Gastroesophageal sphincter (tissue), 4 donors: ENCODE results near the gene MRPL50. TPM values are rescaled to one million over a fixed set of nuclear protein-coding genes. Genes with fewer than 3 reads are reported as not detected.

Experiments used
- ATAC-seq: fragments of 150-250 bp; one replicate; pipeline ENCODE4 v1.9.1; 2016; ENCODE audit warnings: mild to moderate bottlenecking, moderate library complexity
- H3K27ac ChIP-seq, 4 donors: fragments of 200-600 bp; sonication (generic) in 3 of 4; 1 replicate in 3 of 4; 2 replicates in 1 of 4; pipeline ENCODE4 v1.5.1; 2016 to 2019
- H3K27me3 ChIP-seq: fragments of 200-600 bp; sonication (generic); one replicate; pipeline ENCODE4 v1.5.1; 2019
- H3K36me3 ChIP-seq, 2 donors: fragments of 200-600 bp; sonication (generic); one replicate each; pipeline ENCODE4 v1.5.1; 2019; ENCODE audit warnings: control low read depth in 1 of 2
- H3K4me1 ChIP-seq, 3 donors: fragments of 200-600 bp; sonication (generic); 1 replicate in 2 of 3; 2 replicates in 1 of 3; pipeline ENCODE4 v1.5.1; 2016 to 2019; ENCODE audit warnings: control low read depth in 2 of 3
- H3K4me3 ChIP-seq, 2 donors: fragments of 200-600 bp; sonication (generic); one replicate each; pipeline ENCODE4 v1.5.1; 2019; ENCODE audit warnings: mild to moderate bottlenecking in 1 of 2, moderate library complexity in 1 of 2
- H3K9me3 ChIP-seq, 3 donors: fragments of 200-600 bp; sonication (generic); one replicate each; pipeline ENCODE4 v1.5.1; 2017 to 2019; ENCODE audit warnings: control low read depth in 2 of 3
- EP300 ChIP-seq: sonication (generic); formaldehyde crosslinking; IDR thresholded peaks from one replicate; pipeline ENCODE4 v1.6.1; 2017; ENCODE audit warnings: antibody characterized with exemption, mild to moderate bottlenecking
- POLR2A ChIP-seq, 2 donors: fragments of 450-650 bp; IDR thresholded peaks; one replicate each; pipeline ENCODE4 v1.6.1; 2017; ENCODE audit warnings: antibody characterized with exemption in 2 of 2, mild to moderate bottlenecking in 2 of 2, moderate library complexity in 1 of 2
- POLR2AphosphoS5 ChIP-seq: sonication (generic); formaldehyde crosslinking; IDR thresholded peaks from one replicate; pipeline ENCODE4 v1.6.1; 2017; ENCODE audit warnings: antibody characterized with exemption
- WGBS, 2 donors: methylation state at CpG; one replicate each; pipeline ENCODE4 v1.1.5; 2018; ENCODE audit warnings: low coverage in 1 of 2; 5-methylcytosine and 5-hydroxymethylcytosine counted together
- total RNA-seq, 4 donors: library from RNA; depleted of rRNA; stranded (reverse); fragments of >200 nt; gene quantifications; one replicate each; pipeline ENCODE4 v1.1.0, GENCODE V29; 2016
- TF ChIP-seq, protein P1 (sequence below), 4 experiments: fragments of 200-600 bp in 2 of 4; fragments of 450-650 bp in 2 of 4; sonication (generic) in 1 of 4; IDR thresholded peaks; one replicate each; pipeline ENCODE4 v1.5.1; 2017 to 2019; ENCODE audit warnings: antibody characterized with exemption in 4 of 4, mild to moderate bottlenecking in 2 of 4, moderate library complexity in 2 of 4

MRPL50 gene
- total RNA-seq, 4 donors from 2014 or later, result 11.3 to 14.8 (median 13.4) TPM

- ATAC-seq, result no peak
- TF ChIP-seq, protein P1, sequence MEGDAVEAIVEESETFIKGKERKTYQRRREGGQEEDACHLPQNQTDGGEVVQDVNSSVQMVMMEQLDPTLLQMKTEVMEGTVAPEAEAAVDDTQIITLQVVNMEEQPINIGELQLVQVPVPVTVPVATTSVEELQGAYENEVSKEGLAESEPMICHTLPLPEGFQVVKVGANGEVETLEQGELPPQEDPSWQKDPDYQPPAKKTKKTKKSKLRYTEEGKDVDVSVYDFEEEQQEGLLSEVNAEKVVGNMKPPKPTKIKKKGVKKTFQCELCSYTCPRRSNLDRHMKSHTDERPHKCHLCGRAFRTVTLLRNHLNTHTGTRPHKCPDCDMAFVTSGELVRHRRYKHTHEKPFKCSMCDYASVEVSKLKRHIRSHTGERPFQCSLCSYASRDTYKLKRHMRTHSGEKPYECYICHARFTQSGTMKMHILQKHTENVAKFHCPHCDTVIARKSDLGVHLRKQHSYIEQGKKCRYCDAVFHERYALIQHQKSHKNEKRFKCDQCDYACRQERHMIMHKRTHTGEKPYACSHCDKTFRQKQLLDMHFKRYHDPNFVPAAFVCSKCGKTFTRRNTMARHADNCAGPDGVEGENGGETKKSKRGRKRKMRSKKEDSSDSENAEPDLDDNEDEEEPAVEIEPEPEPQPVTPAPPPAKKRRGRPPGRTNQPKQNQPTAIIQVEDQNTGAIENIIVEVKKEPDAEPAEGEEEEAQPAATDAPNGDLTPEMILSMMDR (IDR thresholded peaks at IDR 0.05), result no peak
- TF ChIP-seq POLR2AphosphoS5 (no peak), POLR2A (IDR thresholded peaks at IDR 0.05) (no peak), EP300 (no peak)
- Histone ChIP-seq H3K36me3 (no peaks in the 10 kb centered on the region), H3K27me3 (no peaks in the 10 kb centered on the region), H3K4me1 (peaks cover 0 to 6% (median 0%) of the 10 kb centered on the region in 3 donors), H3K27ac (no peak within 1 kb of the TSS), H3K9me3 (no peaks in the 10 kb centered on the region), H3K4me3 (no peak within 1 kb of the TSS)
- WGBS, 2 donors, result 54 to 63% methylated on average over 1 to 2 of the region's 2 CpGs
Measured at GRCh38 chr9:101435601-101436079, 37.2 kb upstream of the MRPL50 start, which contains the start of gene ALDOB. ALDOB (minus strand) TSS chr9:101435774; CDS start chr9:101430887, 4,887 bp downstream.

DNA sequence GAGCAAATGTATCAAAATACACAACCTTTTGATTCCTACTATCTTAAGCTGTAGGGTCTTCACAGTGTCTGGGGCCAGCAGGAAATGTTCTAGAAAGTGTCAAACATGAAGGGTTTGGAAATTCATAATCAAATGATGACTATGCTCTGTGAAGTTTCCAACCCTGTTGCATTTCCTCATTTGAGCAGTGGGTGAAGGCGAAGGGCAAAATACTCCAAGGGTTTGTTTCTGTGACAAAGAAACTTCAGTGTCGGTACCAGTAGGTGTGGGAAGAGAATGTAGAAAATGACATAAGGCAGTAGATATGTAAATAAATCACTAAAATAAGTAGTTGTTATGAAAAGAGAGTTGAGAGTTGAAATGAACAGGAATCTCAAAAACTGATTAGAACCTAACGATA lies 36.6 kb upstream of the MRPL50 start:
- H3K9me3 ChIP-seq, result no peaks in the 10 kb centered on the region
- WGBS, 2 donors, result 22 to 66% methylated on average over 1 to 3 of the region's 3 CpGs
- peaks cover 0 to 6% (median 0%) of the 10 kb centered on the region in 3 donors for H3K4me1 ChIP-seq
- H3K36me3 ChIP-seq, result no peaks in the 10 kb centered on the region
- no peaks in the 10 kb centered on the region for H3K27me3 ChIP-seq
- ATAC-seq, result no peak
- H3K4me3 ChIP-seq, result no peak overlapping the region
- TF ChIP-seq POLR2AphosphoS5, result no peak
- TF ChIP-seq, protein P1 (IDR thresholded peaks at IDR 0.05), result no peak
- TF ChIP-seq POLR2A (IDR thresholded peaks at IDR 0.05), result no peak
- TF ChIP-seq EP300, result no peak
- no peak overlapping the region for H3K27ac ChIP-seq

DNA sequence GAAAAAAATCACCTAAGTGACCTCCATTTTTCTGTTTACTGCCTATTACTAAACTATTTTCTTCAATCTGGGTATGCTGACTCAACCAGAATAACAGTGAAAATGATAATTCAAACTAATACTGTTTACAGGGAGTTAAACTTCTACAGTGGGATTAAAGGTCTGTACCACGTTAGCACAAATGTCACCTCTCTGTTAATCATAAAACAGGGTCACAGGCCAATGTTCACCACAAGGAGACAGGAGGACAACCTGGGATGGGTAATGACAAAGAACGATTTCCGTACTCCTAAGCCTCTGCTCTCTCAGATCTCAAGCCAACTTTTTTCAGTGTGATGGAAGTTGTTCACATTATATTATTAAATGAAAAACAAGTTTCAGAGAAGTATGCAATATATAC lies 34.8 kb upstream of the MRPL50 start:
- TF ChIP-seq POLR2A (IDR thresholded peaks at IDR 0.05), result no peak
- TF ChIP-seq POLR2AphosphoS5, result no peak
- TF ChIP-seq, protein P1 (IDR thresholded peaks at IDR 0.05), result no peak
- TF ChIP-seq EP300, result no peak
- 66 to 68% methylated on average over 3 of the region's 3 CpGs for WGBS, 2 donors

DNA sequence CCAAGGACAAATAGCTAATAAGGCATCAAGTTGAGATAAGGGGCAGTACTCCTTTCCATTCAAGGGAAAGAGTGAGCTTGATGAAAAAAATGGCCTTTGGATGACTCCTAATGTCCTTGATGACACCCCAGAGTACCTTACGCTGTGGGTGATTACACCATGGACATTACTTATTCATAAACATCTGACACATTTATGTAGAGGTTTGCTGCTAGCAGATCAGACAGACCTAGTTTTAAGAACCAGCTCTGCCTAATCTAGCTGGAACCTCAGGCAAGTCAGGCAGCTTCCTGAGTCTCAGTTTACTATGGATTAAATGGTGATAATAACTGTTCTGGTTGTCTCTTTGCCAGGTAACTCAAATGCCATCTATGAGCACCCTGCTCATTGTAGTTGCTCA lies 34.3 kb upstream of the MRPL50 start:
- H3K4me1 ChIP-seq, result peaks cover 0 to 4% (median 0%) of the 10 kb centered on the region in 3 donors
- H3K4me3 ChIP-seq, result no peak overlapping the region
- no peaks in the 10 kb centered on the region for H3K36me3 ChIP-seq
- no peak for ATAC-seq
- no peak overlapping the region for H3K27ac ChIP-seq
- no peaks in the 10 kb centered on the region for H3K9me3 ChIP-seq
- no peaks in the 10 kb centered on the region for H3K27me3 ChIP-seq
- 83 to 100% methylated on average over 1 of the region's 1 CpG for WGBS, 2 donors
- no peak for TF ChIP-seq EP300
- TF ChIP-seq POLR2AphosphoS5, result no peak
- TF ChIP-seq, protein P1 (IDR thresholded peaks at IDR 0.05), result no peak
- no peak for TF ChIP-seq POLR2A (IDR thresholded peaks at IDR 0.05)

More for the DNA sequence above, 34.8 kb upstream of the MRPL50 start:
- H3K27me3 ChIP-seq, result no peaks in the 10 kb centered on the region
- H3K36me3 ChIP-seq, result no peaks in the 10 kb centered on the region
- no peak overlapping the region for H3K27ac ChIP-seq
- peaks cover 0 to 6% (median 0%) of the 10 kb centered on the region in 3 donors for H3K4me1 ChIP-seq
- H3K4me3 ChIP-seq, result no peak overlapping the region
- no peaks in the 10 kb centered on the region for H3K9me3 ChIP-seq
- no peak for ATAC-seq

DNA sequence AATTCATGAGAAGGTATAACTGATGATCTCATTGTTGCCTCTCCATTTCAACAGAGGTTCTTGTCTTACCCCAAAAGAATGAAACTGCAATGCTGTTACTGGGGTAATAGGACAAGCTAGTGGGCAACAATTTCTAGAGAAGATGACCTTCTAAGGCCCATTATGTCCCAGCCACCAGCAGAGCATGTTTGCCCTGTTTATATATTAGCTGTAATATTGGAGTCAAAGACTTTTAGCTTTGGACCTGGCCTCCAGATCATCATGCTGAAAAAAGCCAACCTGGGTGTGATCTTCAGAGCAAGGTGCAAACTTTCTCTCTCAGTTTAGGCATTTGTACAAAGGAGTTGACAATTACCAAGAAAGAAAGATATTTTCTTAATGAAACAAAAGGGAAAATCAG lies 33.8 kb upstream of the MRPL50 start:
- Histone ChIP-seq H3K27me3 (no peaks in the 10 kb centered on the region), H3K4me1 (no peaks in the 10 kb centered on the region), H3K36me3 (no peaks in the 10 kb centered on the region), H3K4me3 (no peak overlapping the region), H3K9me3 (no peaks in the 10 kb centered on the region), H3K27ac (no peak overlapping the region)
- ATAC-seq, result no peak
- TF ChIP-seq POLR2A (IDR thresholded peaks at IDR 0.05), result no peak
- no peak for TF ChIP-seq EP300
- TF ChIP-seq, protein P1 (IDR thresholded peaks at IDR 0.05), result no peak
- no peak for TF ChIP-seq POLR2AphosphoS5
